PC-3 (cell line): Measurements from ENCODE around the gene NMNAT2. TPM values are rescaled to one million over a fixed set of nuclear protein-coding genes. Genes with fewer than 3 reads are reported as not detected.

Experiments used
- ATAC-seq: fragments of 200-7000 bp; cut with Tn5 transposase; 2 replicates; pipeline ENCODE4 v1.9.1; 2020; ENCODE audit warnings: mild to moderate bottlenecking, moderate library complexity
- BruUV-seq: library from RNA; stranded (reverse); fragments of 400-500 nt; replicated peaks from 2 replicates; lab custom pipeline; 2021; lab: Mats Ljungman, UMichigan
- CTCF ChIA-PET: fragments of 300-600 bp; sonication (Branson Sonifier 250); formaldehyde crosslinking; loops from one replicate; lab custom pipeline; 2022; ENCODE audit warnings: antibody characterized with exemption; lab: Charles Lee
- POLR2A ChIA-PET: fragments of 300-600 bp; sonication (Branson Sonifier 250); formaldehyde crosslinking; loops from one replicate; lab custom pipeline; 2022; ENCODE audit warnings: antibody characterized with exemption; ENCODE audit not compliant: unreplicated experiment; lab: Charles Lee
- DNase-seq: peaks from one replicate; pipeline ENCODE4 v3.0.0-alpha.2; 2015
- H2AFZ ChIP-seq: fragments of 300-600 bp; sonication (generic); 2 replicates; pipeline ENCODE4 v1.6.0; 2016; ENCODE audit warnings: antibody characterized with exemption, low read length
- H3F3A ChIP-seq: fragments of 300-600 bp; sonication (generic); one replicate; pipeline ENCODE4 v1.6.0; 2017; ENCODE audit warnings: antibody characterized with exemption, low read length, control low read depth, mild to moderate bottlenecking; ENCODE audit not compliant: unreplicated experiment
- H3K27ac ChIP-seq: fragments of 300-600 bp; sonication (generic); 2 replicates; pipeline ENCODE4 v1.5.1; 2016; ENCODE audit warnings: mild to moderate bottlenecking, low read length
- H3K27me3 ChIP-seq: fragments of 300-600 bp; sonication (generic); 2 replicates; pipeline ENCODE4 v1.6.1; 2016; ENCODE audit warnings: low read length, mixed read lengths
- H3K36me3 ChIP-seq: fragments of 300-600 bp; sonication (generic); 2 replicates; pipeline ENCODE4 v1.6.1; 2016; ENCODE audit warnings: low read depth, mixed run types, low read length, mixed read lengths
- H3K4me1 ChIP-seq: fragments of 300-600 bp; sonication (generic); 2 replicates; pipeline ENCODE4 v1.5.1; 2016; ENCODE audit warnings: low read length; ENCODE audit not compliant: insufficient read depth
- H3K4me2 ChIP-seq: fragments of 300-600 bp; sonication (generic); 2 replicates; pipeline ENCODE4 v1.6.0; 2016; ENCODE audit warnings: low read length
- H3K4me3 ChIP-seq: fragments of 300-600 bp; sonication (generic); 2 replicates; pipeline ENCODE4 v1.5.1; 2016; ENCODE audit warnings: mild to moderate bottlenecking, low read length, mixed read lengths
- H3K79me2 ChIP-seq: fragments of 300-600 bp; sonication (generic); 2 replicates; pipeline ENCODE4 v1.6.1; 2017; ENCODE audit warnings: low read length, mixed read lengths
- H3K9ac ChIP-seq: fragments of 300-600 bp; sonication (generic); 2 replicates; pipeline ENCODE4 v1.6.0; 2016; ENCODE audit warnings: mild to moderate bottlenecking, low read length
- H3K9me2 ChIP-seq: fragments of 300-600 bp; sonication (generic); replicated peaks from 2 replicates; pipeline ENCODE4 v1.6.1; 2016; ENCODE audit warnings: mixed run types, low read length, mixed read lengths
- H3K9me3 ChIP-seq: fragments of 300-600 bp; sonication (generic); 2 replicates; pipeline ENCODE4 v1.6.1; 2016; ENCODE audit warnings: low read length, mixed read lengths
- H4K20me1 ChIP-seq: fragments of 300-600 bp; sonication (generic); 2 replicates; pipeline ENCODE4 v1.6.1; 2016; ENCODE audit warnings: low read length, mixed read lengths
- EZH2 ChIP-seq: fragments of 300-600 bp; sonication (generic); IDR thresholded peaks from one replicate; pipeline ENCODE4 v1.6.1; 2017; ENCODE audit warnings: antibody characterized with exemption, mild to moderate bottlenecking, low read length; ENCODE audit not compliant: unreplicated experiment
- EZH2phosphoT487 ChIP-seq: fragments of 300-600 bp; sonication (generic); IDR thresholded peaks from 2 replicates; pipeline ENCODE4 v1.6.1; 2018; ENCODE audit warnings: mild to moderate bottlenecking, antibody characterized with exemption, low read length, borderline replicate concordance
- intact Hi-C: fragments of 100-400 bp; cut with micrococcal nuclease; formaldehyde crosslinking; loops from 2 replicates; pipeline ENCODE4 v1.9.0; 2023
- total RNA-seq: library from RNA; depleted of rRNA; stranded (reverse); fragments of >200 nt; gene quantifications from 2 replicates; pipeline ENCODE4 v1.2.3, GENCODE V29; 2014
- TF ChIP-seq, protein P1 (sequence below): fragments of 300-600 bp; sonication (generic); conservative IDR thresholded peaks from 2 replicates; pipeline ENCODE4 v1.5.1; 2017; ENCODE audit warnings: antibody characterized with exemption, low read depth, mild to moderate bottlenecking, low read length

The NMNAT2 gene
- total RNA-seq, 1 experiment from 2014 or later, result 6.0 TPM

GRCh38 chr1:183454377-183454776, 36.2 kb upstream of the NMNAT2 start:
- H3F3A ChIP-seq, result peaks cover 3% of the 10 kb centered on the region
- ChIA-PET CTCF (no interaction called here), POLR2A (interaction anchor here (0.6 kb wide), 1 partner anchor 14 kb away, joined by 3 read pairs; no protein-coding TSS in a partner anchor)
- H2AFZ ChIP-seq, result peak overlapping the region; percentile 75
- peak overlapping the region; percentile 96 for H3K27ac ChIP-seq
- peak overlapping the region; percentile 81 for H3K9ac ChIP-seq
- no peaks in the 10 kb centered on the region for H3K79me2 ChIP-seq
- H3K36me3 ChIP-seq, result no peaks in the 10 kb centered on the region
- no TSS peak for BruUV-seq
- ATAC-seq, result peak; percentile 95
- H4K20me1 ChIP-seq, result no peaks in the 10 kb centered on the region
- intact Hi-C loops, result no loop called here
- no peaks in the 10 kb centered on the region for H3K9me2 ChIP-seq
- H3K4me1 ChIP-seq, result peaks cover 19% of the 10 kb centered on the region
- peak overlapping the region; percentile 79 for H3K4me2 ChIP-seq
- DNase-seq, result peak; percentile 96
- no peak overlapping the region; the same call in 1 of the 2 replicates for H3K4me3 ChIP-seq
- no peaks in the 10 kb centered on the region for H3K9me3 ChIP-seq
- no peak for TF ChIP-seq EZH2
- no peak for TF ChIP-seq EZH2phosphoT487
- TF ChIP-seq, protein P1, sequence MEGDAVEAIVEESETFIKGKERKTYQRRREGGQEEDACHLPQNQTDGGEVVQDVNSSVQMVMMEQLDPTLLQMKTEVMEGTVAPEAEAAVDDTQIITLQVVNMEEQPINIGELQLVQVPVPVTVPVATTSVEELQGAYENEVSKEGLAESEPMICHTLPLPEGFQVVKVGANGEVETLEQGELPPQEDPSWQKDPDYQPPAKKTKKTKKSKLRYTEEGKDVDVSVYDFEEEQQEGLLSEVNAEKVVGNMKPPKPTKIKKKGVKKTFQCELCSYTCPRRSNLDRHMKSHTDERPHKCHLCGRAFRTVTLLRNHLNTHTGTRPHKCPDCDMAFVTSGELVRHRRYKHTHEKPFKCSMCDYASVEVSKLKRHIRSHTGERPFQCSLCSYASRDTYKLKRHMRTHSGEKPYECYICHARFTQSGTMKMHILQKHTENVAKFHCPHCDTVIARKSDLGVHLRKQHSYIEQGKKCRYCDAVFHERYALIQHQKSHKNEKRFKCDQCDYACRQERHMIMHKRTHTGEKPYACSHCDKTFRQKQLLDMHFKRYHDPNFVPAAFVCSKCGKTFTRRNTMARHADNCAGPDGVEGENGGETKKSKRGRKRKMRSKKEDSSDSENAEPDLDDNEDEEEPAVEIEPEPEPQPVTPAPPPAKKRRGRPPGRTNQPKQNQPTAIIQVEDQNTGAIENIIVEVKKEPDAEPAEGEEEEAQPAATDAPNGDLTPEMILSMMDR, result no peak
- H3K27me3 ChIP-seq, result no peaks in the 10 kb centered on the region

- CTCF ChIA-PET, result no interaction called here
- H4K20me1 ChIP-seq, result no peaks in the 10 kb centered on the region
- no peaks in the 10 kb centered on the region for H3K27me3 ChIP-seq
- ATAC-seq (no peak), DNase-seq (peak; percentile 46)
- H3K4me1 ChIP-seq, result peaks cover 28% of the 10 kb centered on the region
- H3K27ac ChIP-seq, result no peak overlapping the region
- BruUV-seq, result no TSS peak
- no peak overlapping the region for H3K4me2 ChIP-seq
- POLR2A ChIA-PET, result no interaction called here
- no peak overlapping the region for H3K9ac ChIP-seq
- H3K79me2 ChIP-seq, result no peaks in the 10 kb centered on the region
- H3K36me3 ChIP-seq, result no peaks in the 10 kb centered on the region
- H2AFZ ChIP-seq, result 0 out of 2 replicates have a peak overlapping the region, but pooled peaks have one; percentile 26
- H3K9me3 ChIP-seq, result no peaks in the 10 kb centered on the region
- intact Hi-C loops, result no loop called here
- TF ChIP-seq EZH2phosphoT487, result no peak
- TF ChIP-seq, protein P1, result no peak
- no peaks in the 10 kb centered on the region for H3K9me2 ChIP-seq
- H3K4me3 ChIP-seq, result no peak overlapping the region
- H3F3A ChIP-seq, result peaks cover 3% of the 10 kb centered on the region
Observed at GRCh38 chr1:183450093-183450492, 31.9 kb upstream of the NMNAT2 start.

DNA sequence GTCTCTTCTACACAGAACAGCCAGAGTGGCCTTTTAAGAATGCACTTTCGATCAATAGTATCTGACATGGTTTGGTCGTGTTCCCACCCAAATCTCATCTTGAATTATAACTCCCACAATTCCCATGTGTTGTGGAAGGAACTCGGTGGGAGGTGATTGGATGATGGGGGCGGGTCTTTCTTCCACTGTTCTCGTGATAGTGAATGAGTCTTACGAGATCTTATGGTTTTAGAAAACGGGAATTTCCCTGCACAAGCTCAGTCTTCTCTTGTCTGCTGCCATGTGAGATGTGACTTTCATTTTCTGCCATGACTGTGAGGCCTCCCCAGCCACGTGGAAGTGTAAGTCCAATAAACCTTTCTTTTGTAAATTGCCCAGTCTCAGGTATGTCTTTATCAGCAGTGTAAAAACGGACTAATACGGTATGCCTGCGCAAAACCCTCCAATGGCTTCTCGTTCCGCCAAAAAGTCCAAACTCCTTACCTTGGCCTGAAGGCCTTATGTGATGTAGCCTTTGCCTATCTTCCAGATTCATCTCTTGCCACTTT, 31.1 kb upstream of the NMNAT2 start:
- Histone ChIP-seq H3K9me2 (no peaks in the 10 kb centered on the region), H4K20me1 (no peaks in the 10 kb centered on the region), H3K4me1 (peaks cover 29% of the 10 kb centered on the region), H3K27me3 (no peaks in the 10 kb centered on the region), H3K27ac (no peak overlapping the region), H3K4me2 (no peak overlapping the region), H3K36me3 (no peaks in the 10 kb centered on the region), H3K79me2 (no peaks in the 10 kb centered on the region), H2AFZ (0 out of 2 replicates have a peak overlapping the region, but pooled peaks have one; percentile 26), H3K9ac (no peak overlapping the region), H3K9me3 (no peaks in the 10 kb centered on the region), H3K4me3 (no peak overlapping the region), H3F3A (no peaks in the 10 kb centered on the region)
- BruUV-seq, result no TSS peak
- no peak for TF ChIP-seq EZH2
- no peak for TF ChIP-seq EZH2phosphoT487
- TF ChIP-seq, protein P1, result no peak
- DNase-seq (no peak), ATAC-seq (no peak)
- CTCF ChIA-PET, result no interaction called here
- intact Hi-C loops, result no loop called here
- POLR2A ChIA-PET, result no interaction called here
